Measurements from ENCODE around the gene RPRD1A.
"Not testable (repeated sequence)": the region's sequence is repeated elsewhere in the genome, so short reads cannot be mapped to it uniquely, and the experiment has no call there.

GRCh38 chr18:36116771-36117170, 49.4 kb upstream of the RPRD1A start:
- TF ChIP-seq CTCF, EZH2, EZH2phosphoT487 (IDR thresholded peaks at IDR 0.05): not testable (repeated sequence)

Data from neural progenitor cell (in vitro differentiated cells).